Endodermal cell (in vitro differentiated cells): Measurements from ENCODE around the gene AOPEP. TPM values are rescaled to one million over a fixed set of nuclear protein-coding genes. Genes with fewer than 3 reads are reported as not detected.

Source experiments
- DNase-seq: peaks from one replicate; pipeline ENCODE4 v3.0.0-alpha.2; 2017
- H3K27ac ChIP-seq: 2 replicates; pipeline ENCODE4 v1.5.1; 2013; ENCODE audit warnings: mild to moderate bottlenecking, low read depth, low read length, moderate library complexity
- H3K27me3 ChIP-seq: 2 replicates; pipeline ENCODE4 v1.6.1; 2013; ENCODE audit warnings: mild to moderate bottlenecking, low read length, moderate library complexity; ENCODE audit not compliant: insufficient read depth, control insufficient read depth, poor library complexity, severe bottlenecking
- H3K36me3 ChIP-seq: 2 replicates; pipeline ENCODE4 v1.7.0; 2013; ENCODE audit warnings: mild to moderate bottlenecking, low read length, moderate library complexity; ENCODE audit not compliant: control insufficient read depth, insufficient read depth
- H3K4me1 ChIP-seq: one replicate; pipeline ENCODE4 v1.7.0; 2013; ENCODE audit warnings: low read length; ENCODE audit not compliant: control insufficient read depth, insufficient read depth
- H3K4me3 ChIP-seq: 2 replicates; pipeline ENCODE4 v1.5.1; 2013; ENCODE audit warnings: mild to moderate bottlenecking, low read length, moderate library complexity
- H3K9ac ChIP-seq: 2 replicates; pipeline ENCODE4 v1.6.1; 2013; ENCODE audit warnings: mild to moderate bottlenecking, low read length, moderate library complexity; ENCODE audit not compliant: poor library complexity, severe bottlenecking; ENCODE audit errors: extremely low read depth
- H3K9me3 ChIP-seq: 2 replicates; pipeline ENCODE4 v1.6.1; 2013; ENCODE audit warnings: mild to moderate bottlenecking, low read length, moderate library complexity; ENCODE audit not compliant: control insufficient read depth
- H3K27ac Mint-ChIP-seq: 2 replicates; pipeline ENCODE4 v1.8.0; 2020; ENCODE audit warnings: mixed read lengths
- H3K27me3 Mint-ChIP-seq: 2 replicates; pipeline ENCODE4 v1.8.0; 2021; ENCODE audit warnings: mild to moderate bottlenecking, mixed read lengths; ENCODE audit not compliant: insufficient read depth
- H3K36me3 Mint-ChIP-seq: 2 replicates; pipeline ENCODE4 v1.8.0; 2020; ENCODE audit warnings: low read depth, mixed read lengths
- H3K4me1 Mint-ChIP-seq: 2 replicates; pipeline ENCODE4 v1.8.0; 2020; ENCODE audit warnings: mixed read lengths
- H3K4me3 Mint-ChIP-seq: 2 replicates; pipeline ENCODE4 v1.8.0; 2020; ENCODE audit warnings: mild to moderate bottlenecking, moderate library complexity, mixed read lengths
- H3K9me3 Mint-ChIP-seq: 2 replicates; pipeline ENCODE4 v1.8.0; 2020; ENCODE audit warnings: mild to moderate bottlenecking, mixed read lengths
- WGBS, 2 experiments: methylation state at CpG; one replicate each; pipeline versions ENCODE4 v1.1.5 to v1.1.7; 2013; ENCODE audit warnings: missing lambda C conversion rate in 2 of 2, mixed read lengths in 1 of 2; ENCODE audit not compliant: insufficient coverage in 1 of 2, insufficient read length in 1 of 2; 5-methylcytosine and 5-hydroxymethylcytosine counted together
- total RNA-seq, 2 donors: library from RNA; stranded (reverse); fragmentation: NEBNext Ultra II Directional in 1 of 2; extraction: Animal tissue kit (Norgen Biotek cat#: 25700) in 1 of 2; gene quantifications; 2 replicates in 1 of 2; 3 replicates in 1 of 2; pipeline ENCODE4 v1.2.1, GENCODE V29; 2021
- TF ChIP-seq, protein P1 (sequence below): fragments of 200-600 bp; sonication (generic); conservative IDR thresholded peaks from 2 replicates; pipeline ENCODE4 v1.5.0; 2021; ENCODE audit warnings: antibody characterized with exemption, mild to moderate bottlenecking

AOPEP gene
- total RNA-seq, 2 donors from 2014 or later = 23.4 to 33.7 TPM

DNA sequence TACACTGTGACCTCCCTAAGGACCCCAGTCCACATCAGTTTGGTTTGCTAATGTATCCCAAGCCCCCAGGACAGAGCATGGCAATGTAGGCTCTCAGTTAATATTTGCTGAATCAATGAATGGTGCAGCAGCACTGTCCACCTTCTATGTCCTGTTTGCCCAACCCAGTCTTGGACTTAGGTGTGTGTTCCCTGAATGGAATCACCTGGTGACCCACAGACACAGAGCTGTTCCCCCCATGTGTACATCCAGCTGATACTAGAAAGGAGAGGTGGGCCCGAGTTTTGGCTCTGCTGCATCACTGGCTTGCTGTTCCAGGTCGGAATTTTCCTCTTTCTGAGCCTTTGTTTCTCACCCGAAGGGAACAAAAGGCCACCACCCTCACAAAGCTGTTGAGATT is 180.2 kb downstream of the AOPEP start:
- Histone ChIP-seq H3K4me1 (peaks cover 12% of the 10 kb centered on the region), H3K27me3 (no peaks in the 10 kb centered on the region), H3K9ac (no peak overlapping the region), H3K4me3 (no peak overlapping the region), H3K27ac (no peak overlapping the region), H3K36me3 (no peaks in the 10 kb centered on the region), H3K9me3 (no peaks in the 10 kb centered on the region)
- Mint-ChIP-seq H3K27ac (no peak overlapping the region), H3K36me3 (no peaks in the 10 kb centered on the region), H3K27me3 (no peaks in the 10 kb centered on the region), H3K4me3 (no peak overlapping the region), H3K4me1 (peaks cover 36% of the 10 kb centered on the region), H3K9me3 (no peaks in the 10 kb centered on the region)
- 50 to 91% methylated on average over 1 to 3 of the region's 3 CpGs for WGBS, 2 experiments
- TF ChIP-seq, protein P1, sequence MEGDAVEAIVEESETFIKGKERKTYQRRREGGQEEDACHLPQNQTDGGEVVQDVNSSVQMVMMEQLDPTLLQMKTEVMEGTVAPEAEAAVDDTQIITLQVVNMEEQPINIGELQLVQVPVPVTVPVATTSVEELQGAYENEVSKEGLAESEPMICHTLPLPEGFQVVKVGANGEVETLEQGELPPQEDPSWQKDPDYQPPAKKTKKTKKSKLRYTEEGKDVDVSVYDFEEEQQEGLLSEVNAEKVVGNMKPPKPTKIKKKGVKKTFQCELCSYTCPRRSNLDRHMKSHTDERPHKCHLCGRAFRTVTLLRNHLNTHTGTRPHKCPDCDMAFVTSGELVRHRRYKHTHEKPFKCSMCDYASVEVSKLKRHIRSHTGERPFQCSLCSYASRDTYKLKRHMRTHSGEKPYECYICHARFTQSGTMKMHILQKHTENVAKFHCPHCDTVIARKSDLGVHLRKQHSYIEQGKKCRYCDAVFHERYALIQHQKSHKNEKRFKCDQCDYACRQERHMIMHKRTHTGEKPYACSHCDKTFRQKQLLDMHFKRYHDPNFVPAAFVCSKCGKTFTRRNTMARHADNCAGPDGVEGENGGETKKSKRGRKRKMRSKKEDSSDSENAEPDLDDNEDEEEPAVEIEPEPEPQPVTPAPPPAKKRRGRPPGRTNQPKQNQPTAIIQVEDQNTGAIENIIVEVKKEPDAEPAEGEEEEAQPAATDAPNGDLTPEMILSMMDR = no peak
- no peak for DNase-seq

DNA sequence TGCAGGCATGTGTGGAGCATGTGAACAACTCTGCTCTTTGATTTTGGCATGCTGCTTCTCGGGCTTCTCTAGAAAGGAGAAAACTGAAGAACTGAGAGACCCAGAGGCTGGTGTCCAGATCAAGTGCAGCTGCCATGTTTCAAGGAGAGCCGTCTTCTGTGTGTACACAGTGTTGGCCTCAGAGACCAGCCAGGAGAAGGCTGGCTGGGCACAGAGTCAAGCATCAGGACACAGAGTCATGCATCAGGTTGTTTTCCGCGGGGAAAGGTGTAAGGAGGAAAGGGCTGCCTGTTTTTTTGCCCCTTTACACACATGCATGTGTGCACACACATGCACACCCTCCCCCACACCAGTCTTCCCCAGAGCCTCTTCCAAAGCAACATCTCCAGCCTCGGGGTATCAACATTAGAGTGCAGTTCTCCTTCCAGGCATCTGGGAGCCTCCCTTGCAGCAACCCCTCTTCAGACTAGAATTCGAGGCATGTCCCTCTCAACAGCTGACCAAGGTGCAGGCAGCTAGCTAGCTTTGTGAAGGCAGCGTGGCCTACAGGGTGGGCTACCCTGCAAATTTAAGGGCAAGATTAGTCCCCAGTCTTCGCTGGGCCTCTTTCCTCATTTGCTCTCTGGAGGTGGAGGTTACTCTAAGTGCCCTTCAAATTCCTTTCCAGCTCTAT is 180.9 kb downstream of the AOPEP start:
- H3K27me3 Mint-ChIP-seq = no peaks in the 10 kb centered on the region
- TF ChIP-seq, protein P1 = no peak
- H3K9me3 ChIP-seq = no peaks in the 10 kb centered on the region
- H3K9me3 Mint-ChIP-seq = no peaks in the 10 kb centered on the region
- 81 to 87% methylated on average over 6 to 8 of the region's 8 CpGs for WGBS, 2 experiments
- no peak overlapping the region for H3K27ac ChIP-seq
- DNase-seq = no peak
- peaks cover 17% of the 10 kb centered on the region for H3K4me1 ChIP-seq
- no peaks in the 10 kb centered on the region for H3K36me3 Mint-ChIP-seq
- no peaks in the 10 kb centered on the region for H3K27me3 ChIP-seq
- no peak overlapping the region for H3K27ac Mint-ChIP-seq
- H3K4me3 Mint-ChIP-seq = no peak overlapping the region
- H3K4me1 Mint-ChIP-seq = peaks cover 37% of the 10 kb centered on the region
- H3K9ac ChIP-seq = no peak overlapping the region
- no peak overlapping the region for H3K4me3 ChIP-seq
- H3K36me3 ChIP-seq = no peaks in the 10 kb centered on the region

DNA sequence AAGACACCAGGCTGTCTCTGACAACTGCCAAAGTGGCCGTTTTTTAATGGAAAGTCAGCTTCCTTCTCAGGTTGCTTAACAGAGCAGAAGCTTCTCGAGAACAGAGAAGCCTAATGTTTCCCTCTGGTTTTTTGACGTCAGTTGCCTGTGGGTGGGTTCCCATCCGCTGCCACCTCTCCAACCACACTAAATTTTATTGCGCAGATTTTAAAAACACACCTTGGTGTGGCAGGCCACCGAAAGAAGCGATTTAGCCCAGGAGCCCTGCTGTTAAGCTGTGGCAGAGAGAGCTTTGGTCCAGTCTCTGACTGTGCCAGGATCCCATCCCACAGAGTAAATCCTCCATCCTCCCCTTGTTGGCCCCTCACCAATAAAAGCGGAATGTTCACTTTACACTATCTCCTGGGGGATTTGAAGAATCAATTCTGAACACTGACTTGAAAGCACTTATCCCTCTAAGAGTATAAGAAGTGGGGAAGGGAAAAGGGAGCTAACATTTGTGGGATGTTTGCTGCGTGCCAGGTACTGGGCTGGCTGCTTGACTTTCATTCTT is 181.6 kb downstream of the AOPEP start:
- DNase-seq = no peak
- Histone ChIP-seq H3K4me1 (peaks cover 20% of the 10 kb centered on the region), H3K27ac (no peak overlapping the region), H3K36me3 (no peaks in the 10 kb centered on the region), H3K27me3 (no peaks in the 10 kb centered on the region), H3K9ac (no peak overlapping the region), H3K4me3 (no peak overlapping the region), H3K9me3 (peaks cover 6% of the 10 kb centered on the region)
- no peak overlapping the region for H3K4me3 Mint-ChIP-seq
- TF ChIP-seq, protein P1 = no peak
- H3K27ac Mint-ChIP-seq = no peak overlapping the region
- no peaks in the 10 kb centered on the region for H3K27me3 Mint-ChIP-seq
- H3K36me3 Mint-ChIP-seq = no peaks in the 10 kb centered on the region
- peaks cover 44% of the 10 kb centered on the region for H3K4me1 Mint-ChIP-seq
- H3K9me3 Mint-ChIP-seq = no peaks in the 10 kb centered on the region
- 93% methylated on average over 4 to 9 of the region's 9 CpGs for WGBS, 2 experiments
